HG03571 (cell line): ENCODE data around the gene RBMXL3.

Experiments used
- ATAC-seq: cut with Tn5 transposase; IDR thresholded peaks from one replicate; pipeline ENCODE4 v1.9.1; 2021; ENCODE audit not compliant: unreplicated experiment

RBMXL3 gene

GRCh38 chrX:115233497-115234455 is 44.6 kb downstream of the RBMXL3 start, which contains the start of gene LRCH2:
TSS of gene LRCH2 (minus strand) at chrX:115234096. CDS start at chrX:115234041, 55 bp downstream.
- ATAC-seq: no peak

- no peak for ATAC-seq
Observed at GRCh38 chrX:115234461-115234860, 45.3 kb downstream of the RBMXL3 start.

- ATAC-seq: no peak
Observed at GRCh38 chrX:115236560-115236959, 47.4 kb downstream of the RBMXL3 start.

- ATAC-seq: no peak
Observed at GRCh38 chrX:115237056-115237455, 47.8 kb downstream of the RBMXL3 start.
